Esophagus (tissue), 2 donors: ENCODE results near the gene XRN2. TPM values are rescaled to one million over a fixed set of nuclear protein-coding genes. Genes with fewer than 3 reads are reported as not detected.

ENCODE experiments used
- H3K27ac ChIP-seq, 2 donors: one replicate each; pipeline ENCODE4 v1.5.1; 2013; ENCODE audit warnings: low read depth in 2 of 2, mild to moderate bottlenecking in 2 of 2, inconsistent platforms in 1 of 2, low read length in 1 of 2, moderate library complexity in 1 of 2
- H3K27me3 ChIP-seq, 2 donors: one replicate each; pipeline ENCODE4 v1.6.1; 2013; ENCODE audit warnings: low read length in 2 of 2, control low read depth in 1 of 2, mild to moderate bottlenecking in 1 of 2; ENCODE audit not compliant: insufficient read depth in 2 of 2, control insufficient read depth in 1 of 2
- H3K36me3 ChIP-seq, 2 donors: one replicate each; pipeline ENCODE4 v1.6.1; 2013; ENCODE audit warnings: low read length in 1 of 2; ENCODE audit not compliant: control insufficient read depth in 2 of 2, insufficient read depth in 2 of 2
- H3K4me1 ChIP-seq, 2 donors: one replicate each; pipeline ENCODE4 v1.6.1; 2013; ENCODE audit warnings: low read length in 1 of 2; ENCODE audit not compliant: control insufficient read depth in 2 of 2, insufficient read depth in 2 of 2
- H3K4me3 ChIP-seq, 2 donors: one replicate each; pipeline ENCODE4 v1.5.1; 2013; ENCODE audit warnings: low read length in 2 of 2, mild to moderate bottlenecking in 2 of 2, low read depth in 1 of 2, moderate library complexity in 1 of 2
- H3K9me3 ChIP-seq, 2 donors: one replicate each; pipeline ENCODE4 v1.6.1; 2013; ENCODE audit warnings: mild to moderate bottlenecking in 2 of 2, low read depth in 1 of 2, low read length in 1 of 2, moderate library complexity in 1 of 2; ENCODE audit not compliant: control insufficient read depth in 2 of 2, insufficient read depth in 1 of 2
- WGBS, 2 donors: extraction: QIAGEN DNeasy Blood & Tissue Kit; methylation state at CpG; one replicate each; pipeline ENCODE4 v1.1.7; 2013; 5-methylcytosine and 5-hydroxymethylcytosine counted together
- polyA plus RNA-seq, 2 donors: library from polyadenylated mRNA; stranded (reverse); fragments of 200-250 nt; gene quantifications; one replicate each; pipeline ENCODE4 v1.2.3, GENCODE V29; 2013
- donor health status: healthy with polysubstance abuse.
- donor health status: Bipolar disorder and iron deficiency.

The XRN2 gene, protein sequence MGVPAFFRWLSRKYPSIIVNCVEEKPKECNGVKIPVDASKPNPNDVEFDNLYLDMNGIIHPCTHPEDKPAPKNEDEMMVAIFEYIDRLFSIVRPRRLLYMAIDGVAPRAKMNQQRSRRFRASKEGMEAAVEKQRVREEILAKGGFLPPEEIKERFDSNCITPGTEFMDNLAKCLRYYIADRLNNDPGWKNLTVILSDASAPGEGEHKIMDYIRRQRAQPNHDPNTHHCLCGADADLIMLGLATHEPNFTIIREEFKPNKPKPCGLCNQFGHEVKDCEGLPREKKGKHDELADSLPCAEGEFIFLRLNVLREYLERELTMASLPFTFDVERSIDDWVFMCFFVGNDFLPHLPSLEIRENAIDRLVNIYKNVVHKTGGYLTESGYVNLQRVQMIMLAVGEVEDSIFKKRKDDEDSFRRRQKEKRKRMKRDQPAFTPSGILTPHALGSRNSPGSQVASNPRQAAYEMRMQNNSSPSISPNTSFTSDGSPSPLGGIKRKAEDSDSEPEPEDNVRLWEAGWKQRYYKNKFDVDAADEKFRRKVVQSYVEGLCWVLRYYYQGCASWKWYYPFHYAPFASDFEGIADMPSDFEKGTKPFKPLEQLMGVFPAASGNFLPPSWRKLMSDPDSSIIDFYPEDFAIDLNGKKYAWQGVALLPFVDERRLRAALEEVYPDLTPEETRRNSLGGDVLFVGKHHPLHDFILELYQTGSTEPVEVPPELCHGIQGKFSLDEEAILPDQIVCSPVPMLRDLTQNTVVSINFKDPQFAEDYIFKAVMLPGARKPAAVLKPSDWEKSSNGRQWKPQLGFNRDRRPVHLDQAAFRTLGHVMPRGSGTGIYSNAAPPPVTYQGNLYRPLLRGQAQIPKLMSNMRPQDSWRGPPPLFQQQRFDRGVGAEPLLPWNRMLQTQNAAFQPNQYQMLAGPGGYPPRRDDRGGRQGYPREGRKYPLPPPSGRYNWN
- polyA plus RNA-seq = 10 to 100 TPM in 1 of 2 donors, 1 to 10 TPM in 1; 5.2 to 20.1 TPM

DNA sequence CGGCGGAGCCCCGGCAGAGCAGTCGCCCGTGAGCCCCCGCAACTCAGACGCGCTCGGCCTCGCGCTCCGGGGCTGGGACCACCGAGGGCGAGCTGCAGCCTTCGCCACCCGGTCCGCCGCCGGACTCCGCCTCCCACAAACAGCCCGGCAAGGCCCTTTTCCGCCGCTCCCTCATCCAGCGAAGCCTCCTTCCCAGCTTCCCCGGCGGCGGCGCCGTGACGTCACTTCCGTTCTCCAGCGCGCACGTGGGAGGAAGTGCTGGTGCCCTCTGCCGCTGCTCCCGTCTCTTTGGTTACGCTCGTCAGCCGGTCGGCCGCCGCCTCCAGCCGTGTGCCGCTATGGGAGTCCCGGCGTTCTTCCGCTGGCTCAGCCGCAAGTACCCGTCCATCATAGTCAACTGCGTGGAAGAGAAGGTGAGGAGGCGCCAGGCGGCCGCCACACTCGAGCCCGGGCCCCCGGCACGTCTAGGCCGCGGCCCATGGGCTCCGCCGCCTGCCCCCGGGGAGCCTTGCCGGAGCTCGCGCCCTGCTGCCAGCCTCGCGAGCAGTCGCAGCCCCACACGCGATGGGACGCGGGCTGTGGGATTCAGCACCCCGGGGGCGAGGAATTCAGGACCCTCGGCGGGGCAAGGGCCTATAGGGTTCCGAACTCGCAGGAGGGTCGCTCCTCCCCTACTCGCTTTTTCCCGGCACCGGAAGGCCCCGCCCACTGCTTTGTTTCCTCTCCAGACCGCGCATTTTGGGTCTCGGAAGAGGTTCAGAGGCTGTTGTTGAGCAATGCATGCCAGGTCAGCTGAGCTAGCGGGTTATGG lies at the start of gene XRN2:
XRN2 (plus strand) TSS at position 271 of the 811 bp plus-strand sequence; CDS start at position 339, 68 bp downstream.
- peak within 1 kb of the TSS; percentile 94 to 95 for H3K27ac ChIP-seq
- H3K27me3 ChIP-seq = no peaks in the 10 kb centered on the region
- H3K9me3 ChIP-seq = no peaks in the 10 kb centered on the region
- no peaks in the 10 kb centered on the region for H3K36me3 ChIP-seq
- peak within 1 kb of the TSS; percentile 66 to 90 for H3K4me3 ChIP-seq
- WGBS, 2 donors = 0% methylated on average over 79 to 87 of the region's 87 CpGs
- H3K4me1 ChIP-seq = peaks cover 0 to 2% of the 10 kb centered on the region in 2 donors

DNA sequence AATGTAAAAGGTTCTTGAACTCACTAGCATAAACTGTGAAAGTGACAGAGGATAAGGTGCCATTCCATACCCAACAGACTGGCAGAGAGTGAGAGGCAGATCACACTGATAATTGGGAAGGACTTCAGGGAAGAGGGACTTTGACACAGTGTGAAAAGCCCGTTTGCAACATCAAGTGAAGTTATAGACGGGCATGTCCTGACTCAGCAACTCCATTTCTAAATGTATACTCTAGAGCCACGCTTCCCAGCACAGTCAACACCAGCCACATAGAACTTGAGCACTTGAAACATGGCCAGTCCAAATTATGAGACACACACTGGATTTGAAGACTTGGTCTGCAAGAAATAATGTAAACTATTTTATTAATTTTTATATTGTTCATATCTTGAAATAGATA lies 45.9 kb upstream of the XRN2 start:
- 65 to 76% methylated on average over 3 of the region's 3 CpGs for WGBS, 2 donors
- no peaks in the 10 kb centered on the region for H3K36me3 ChIP-seq
- H3K27ac ChIP-seq = no peak overlapping the region
- no peak overlapping the region for H3K4me3 ChIP-seq
- no peaks in the 10 kb centered on the region for H3K4me1 ChIP-seq
- no peaks in the 10 kb centered on the region for H3K9me3 ChIP-seq
- H3K27me3 ChIP-seq = no peaks in the 10 kb centered on the region

DNA sequence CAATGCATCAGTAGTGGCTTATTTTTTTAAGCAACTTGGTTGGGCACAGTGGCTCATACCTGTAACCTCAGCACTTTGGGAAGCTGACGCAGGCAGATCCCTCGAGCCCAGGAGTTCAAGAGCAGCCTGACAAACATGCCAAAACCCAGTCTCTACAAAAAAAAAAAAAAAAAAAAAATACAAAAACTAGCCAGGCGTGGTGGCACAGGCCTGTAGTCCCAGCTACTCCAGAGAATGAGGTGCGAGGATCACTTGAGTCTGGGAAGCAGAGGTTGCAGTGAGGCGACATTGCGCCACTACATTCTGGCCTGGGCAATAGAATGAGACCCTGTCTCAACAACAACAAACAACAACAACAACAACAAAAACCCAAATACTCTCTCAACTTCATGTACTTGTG lies 44.7 kb upstream of the XRN2 start:
- Histone ChIP-seq H3K27ac (no peak overlapping the region), H3K27me3 (no peaks in the 10 kb centered on the region), H3K4me1 (no peaks in the 10 kb centered on the region), H3K4me3 (no peak overlapping the region), H3K9me3 (no peaks in the 10 kb centered on the region), H3K36me3 (no peaks in the 10 kb centered on the region)
- 83 to 87% methylated on average over 6 of the region's 6 CpGs for WGBS, 2 donors

DNA sequence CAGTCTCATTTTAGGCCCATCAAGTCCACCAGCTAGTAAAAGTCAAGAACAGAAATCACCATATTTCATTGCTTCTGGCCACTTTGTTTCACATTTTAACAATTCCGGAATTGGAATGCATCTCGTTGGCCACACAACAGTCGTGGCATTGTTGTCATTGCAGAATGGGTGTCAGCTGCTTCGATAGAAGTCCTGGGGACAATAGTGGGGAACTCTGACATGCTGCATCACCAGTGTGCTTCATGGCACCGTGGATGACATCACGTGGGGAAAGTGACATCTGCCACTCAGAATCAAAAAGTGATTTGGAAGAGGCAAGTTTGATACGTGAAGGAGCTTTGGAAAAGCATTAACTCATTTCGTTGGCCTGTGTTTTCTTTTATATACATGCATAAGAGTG lies 43.8 kb upstream of the XRN2 start:
- 82 to 83% methylated on average over 8 of the region's 8 CpGs for WGBS, 2 donors

DNA sequence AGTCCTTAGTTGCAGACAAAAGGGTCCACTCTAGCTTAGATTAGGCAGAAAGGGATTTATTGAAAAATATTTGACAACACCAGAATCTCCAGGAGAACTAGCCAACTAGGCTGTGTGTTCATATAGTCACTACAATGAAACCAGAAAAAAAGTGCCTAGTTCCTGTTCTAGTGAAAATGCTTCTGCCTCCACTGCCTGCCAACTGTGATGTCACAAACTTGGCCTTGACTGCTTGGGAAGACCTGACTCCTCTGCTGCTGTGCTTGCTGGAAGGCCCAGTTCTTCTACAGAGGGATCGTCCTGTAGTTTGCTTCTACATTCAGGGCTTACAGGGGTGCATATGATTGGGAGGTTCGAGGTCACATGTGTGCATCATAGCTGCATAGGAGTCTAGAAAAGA lies 40.3 kb upstream of the XRN2 start:
- no peaks in the 10 kb centered on the region for H3K36me3 ChIP-seq
- H3K4me1 ChIP-seq = no peaks in the 10 kb centered on the region
- no peaks in the 10 kb centered on the region for H3K27me3 ChIP-seq
- peaks cover 0 to 7% of the 10 kb centered on the region in 2 donors for H3K9me3 ChIP-seq
- no peak overlapping the region for H3K27ac ChIP-seq
- WGBS, 2 donors = 73 to 80% methylated on average over 2 of the region's 2 CpGs
- no peak overlapping the region for H3K4me3 ChIP-seq

More for the DNA sequence above, 43.8 kb upstream of the XRN2 start:
- no peaks in the 10 kb centered on the region for H3K4me1 ChIP-seq
- no peak overlapping the region for H3K27ac ChIP-seq
- H3K36me3 ChIP-seq = no peaks in the 10 kb centered on the region
- no peak overlapping the region for H3K4me3 ChIP-seq
- no peaks in the 10 kb centered on the region for H3K9me3 ChIP-seq
- H3K27me3 ChIP-seq = no peaks in the 10 kb centered on the region

DNA sequence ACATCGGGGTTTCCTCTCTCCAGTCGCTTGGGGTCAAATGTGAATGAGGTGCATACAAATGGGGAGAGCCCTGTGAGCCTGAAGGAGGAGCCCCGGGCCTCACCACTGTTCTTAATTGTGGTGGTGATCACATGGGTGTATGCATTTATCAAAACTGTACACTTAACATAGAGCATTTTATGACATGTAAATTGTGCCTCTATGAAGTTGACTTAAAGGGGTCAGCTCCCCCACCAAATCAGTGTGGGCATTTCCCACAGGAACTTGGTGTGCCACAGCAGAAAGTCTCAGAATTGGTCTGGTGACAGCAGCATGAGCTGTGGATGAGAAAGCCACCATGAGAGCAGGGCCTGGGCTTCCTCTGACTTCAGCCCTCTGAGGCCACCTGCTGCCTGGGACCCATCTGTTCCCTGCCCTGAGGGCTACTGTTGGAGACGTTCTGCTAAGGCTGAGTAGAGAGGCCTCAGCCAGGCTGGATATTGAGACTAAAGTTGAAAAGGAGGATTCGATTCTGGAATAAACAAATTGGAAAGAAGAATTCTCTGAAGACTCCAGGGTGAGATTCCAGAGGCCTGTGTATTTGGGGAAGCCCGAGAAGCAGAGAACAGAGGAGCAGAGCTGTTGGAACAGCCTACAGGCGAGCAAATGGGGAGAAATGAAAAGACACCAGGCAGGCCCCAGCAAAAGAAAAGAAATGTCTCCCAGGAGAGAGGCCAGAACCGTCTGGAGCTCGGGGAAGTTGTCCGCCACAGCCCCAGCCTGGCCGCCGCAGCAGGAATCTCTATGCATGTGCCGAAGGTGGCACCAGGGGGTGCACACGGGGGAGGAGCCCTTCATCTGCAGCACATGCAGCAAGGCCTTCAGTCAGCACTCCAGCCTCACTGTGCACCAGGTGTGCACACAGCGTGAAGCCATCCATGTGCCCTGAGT lies 37.6 kb upstream of the XRN2 start:
- H3K27ac ChIP-seq = no peak overlapping the region
- peaks cover 0 to 7% of the 10 kb centered on the region in 2 donors for H3K9me3 ChIP-seq
- no peaks in the 10 kb centered on the region for H3K36me3 ChIP-seq
- no peaks in the 10 kb centered on the region for H3K27me3 ChIP-seq
- no peaks in the 10 kb centered on the region for H3K4me1 ChIP-seq
- no peak overlapping the region for H3K4me3 ChIP-seq
- WGBS, 2 donors = 79 to 81% methylated on average over 15 of the region's 15 CpGs

DNA sequence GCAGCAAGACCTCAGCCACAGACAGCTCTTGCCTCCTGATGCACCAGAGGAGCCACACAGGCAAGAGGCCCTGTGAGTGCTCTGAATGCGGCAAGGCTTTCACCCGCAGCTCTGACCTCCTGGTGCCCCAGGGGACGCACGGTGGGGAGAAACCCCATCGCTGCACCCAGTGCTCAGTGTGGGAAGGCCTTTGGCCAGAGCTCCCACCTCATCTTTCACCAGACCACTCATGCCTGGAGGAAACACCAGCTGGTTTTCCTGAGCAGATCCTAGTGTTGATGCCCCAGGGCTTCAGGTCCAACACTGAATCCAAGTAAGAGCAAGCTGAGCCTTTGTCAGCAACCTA lies 37.0 kb upstream of the XRN2 start:
- Histone ChIP-seq H3K27ac (no peak overlapping the region), H3K27me3 (no peaks in the 10 kb centered on the region), H3K9me3 (peaks cover 0 to 7% of the 10 kb centered on the region in 2 donors), H3K36me3 (no peaks in the 10 kb centered on the region), H3K4me1 (no peaks in the 10 kb centered on the region), H3K4me3 (no peak overlapping the region)
- WGBS, 2 donors = 91 to 92% methylated on average over 5 of the region's 5 CpGs

DNA sequence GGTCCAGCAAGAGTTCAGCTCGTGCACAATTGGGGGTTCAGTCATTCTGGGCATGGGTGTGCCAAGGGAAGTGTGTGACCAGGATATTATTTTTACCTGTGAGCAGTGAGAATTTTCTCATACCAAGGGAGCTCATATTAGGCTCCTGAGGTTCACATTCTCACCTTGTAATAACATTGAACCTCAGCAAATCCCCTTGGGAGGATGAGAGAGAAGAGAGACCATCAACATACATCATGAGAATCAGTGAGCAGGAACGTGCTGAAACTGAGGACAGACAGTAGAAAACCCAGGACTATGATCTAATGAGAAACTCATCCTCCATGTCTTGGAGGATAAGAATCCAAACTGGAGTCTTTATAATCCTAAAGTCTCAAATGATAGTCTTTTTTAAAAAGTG lies 33.4 kb upstream of the XRN2 start:
- Histone ChIP-seq H3K36me3 (no peaks in the 10 kb centered on the region), H3K27me3 (no peaks in the 10 kb centered on the region), H3K4me3 (no peak overlapping the region), H3K27ac (no peak overlapping the region), H3K9me3 (peaks cover 4 to 7% of the 10 kb centered on the region in 2 donors), H3K4me1 (no peaks in the 10 kb centered on the region)
- WGBS, 2 donors = 50 to 54% methylated on average over 2 of the region's 2 CpGs
